ENCODE data around the gene RABGEF1.

DNA sequence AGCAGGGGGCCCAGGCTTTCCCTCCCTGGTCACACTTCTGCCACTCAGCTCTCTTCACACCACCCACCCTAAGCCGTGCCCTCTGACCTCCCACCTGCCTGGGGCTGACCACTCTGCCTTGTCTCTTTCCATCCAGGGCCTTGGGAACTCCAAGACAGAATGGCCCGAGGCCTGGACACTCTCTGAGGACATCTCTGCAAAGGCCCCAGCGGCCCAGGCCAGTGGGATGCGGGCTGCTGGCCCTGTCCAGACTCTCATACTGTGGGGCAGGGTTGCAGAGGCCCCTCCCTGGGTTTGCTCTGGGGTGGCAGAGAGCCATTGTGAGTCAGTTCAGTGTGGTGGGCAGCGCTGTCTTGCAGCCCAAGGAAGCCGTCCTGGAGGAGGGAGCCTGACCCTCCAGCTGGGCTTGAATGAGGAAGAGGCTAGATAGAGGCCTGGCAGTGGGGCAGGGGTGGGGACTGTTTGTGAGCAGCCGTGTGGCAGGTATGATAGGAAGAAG lies 39.9 kb upstream of the RABGEF1 start:
- TF ChIP-seq, protein P1, sequence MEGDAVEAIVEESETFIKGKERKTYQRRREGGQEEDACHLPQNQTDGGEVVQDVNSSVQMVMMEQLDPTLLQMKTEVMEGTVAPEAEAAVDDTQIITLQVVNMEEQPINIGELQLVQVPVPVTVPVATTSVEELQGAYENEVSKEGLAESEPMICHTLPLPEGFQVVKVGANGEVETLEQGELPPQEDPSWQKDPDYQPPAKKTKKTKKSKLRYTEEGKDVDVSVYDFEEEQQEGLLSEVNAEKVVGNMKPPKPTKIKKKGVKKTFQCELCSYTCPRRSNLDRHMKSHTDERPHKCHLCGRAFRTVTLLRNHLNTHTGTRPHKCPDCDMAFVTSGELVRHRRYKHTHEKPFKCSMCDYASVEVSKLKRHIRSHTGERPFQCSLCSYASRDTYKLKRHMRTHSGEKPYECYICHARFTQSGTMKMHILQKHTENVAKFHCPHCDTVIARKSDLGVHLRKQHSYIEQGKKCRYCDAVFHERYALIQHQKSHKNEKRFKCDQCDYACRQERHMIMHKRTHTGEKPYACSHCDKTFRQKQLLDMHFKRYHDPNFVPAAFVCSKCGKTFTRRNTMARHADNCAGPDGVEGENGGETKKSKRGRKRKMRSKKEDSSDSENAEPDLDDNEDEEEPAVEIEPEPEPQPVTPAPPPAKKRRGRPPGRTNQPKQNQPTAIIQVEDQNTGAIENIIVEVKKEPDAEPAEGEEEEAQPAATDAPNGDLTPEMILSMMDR (IDR thresholded peaks at IDR 0.05) = no peak
- TF ChIP-seq POLR2A (IDR thresholded peaks at IDR 0.05) = no peak
- no peak for TF ChIP-seq EP300 (IDR thresholded peaks at IDR 0.05)
- TF ChIP-seq POLR2AphosphoS5 (IDR thresholded peaks at IDR 0.05) = no peak
